DND-41 (cell line): ENCODE measurements around the gene CLCN6.

ENCODE experiments used
- EZH2 ChIP-seq: IDR thresholded peaks from 3 replicates; pipeline ENCODE4 v1.6.1; 2012; ENCODE audit warnings: borderline replicate concordance, low read depth, mild to moderate bottlenecking, moderate library complexity, low read length, inconsistent platforms; ENCODE audit not compliant: severe bottlenecking
- TF ChIP-seq, protein P1 (sequence below): IDR thresholded peaks from 2 replicates; pipeline ENCODE4 v1.5.1; 2012; ENCODE audit warnings: borderline replicate concordance, low read length, moderate library complexity, mild to moderate bottlenecking; ENCODE audit not compliant: poor library complexity, severe bottlenecking; ENCODE audit errors: extremely low read depth

DNA sequence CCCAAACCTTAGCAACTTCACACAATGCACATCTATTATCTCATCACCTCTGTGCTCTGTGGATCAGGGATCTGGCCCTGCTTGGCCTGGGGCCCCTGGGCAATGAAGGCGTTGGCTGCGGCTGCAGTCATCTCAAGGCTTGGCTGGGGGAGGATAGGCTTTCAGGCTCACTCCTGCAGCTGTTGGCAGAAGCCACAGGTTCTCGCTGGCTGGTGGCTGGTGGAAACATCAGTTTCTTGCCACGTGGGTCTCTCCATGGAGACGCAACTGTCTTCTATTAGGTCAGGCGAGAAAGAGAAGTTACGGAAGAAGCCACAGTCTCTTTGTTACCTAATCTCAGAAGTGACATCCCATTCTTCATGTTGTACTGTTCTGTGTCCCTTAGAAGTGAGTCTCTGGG lies 45.2 kb downstream of the CLCN6 start:
- TF ChIP-seq, protein P1, sequence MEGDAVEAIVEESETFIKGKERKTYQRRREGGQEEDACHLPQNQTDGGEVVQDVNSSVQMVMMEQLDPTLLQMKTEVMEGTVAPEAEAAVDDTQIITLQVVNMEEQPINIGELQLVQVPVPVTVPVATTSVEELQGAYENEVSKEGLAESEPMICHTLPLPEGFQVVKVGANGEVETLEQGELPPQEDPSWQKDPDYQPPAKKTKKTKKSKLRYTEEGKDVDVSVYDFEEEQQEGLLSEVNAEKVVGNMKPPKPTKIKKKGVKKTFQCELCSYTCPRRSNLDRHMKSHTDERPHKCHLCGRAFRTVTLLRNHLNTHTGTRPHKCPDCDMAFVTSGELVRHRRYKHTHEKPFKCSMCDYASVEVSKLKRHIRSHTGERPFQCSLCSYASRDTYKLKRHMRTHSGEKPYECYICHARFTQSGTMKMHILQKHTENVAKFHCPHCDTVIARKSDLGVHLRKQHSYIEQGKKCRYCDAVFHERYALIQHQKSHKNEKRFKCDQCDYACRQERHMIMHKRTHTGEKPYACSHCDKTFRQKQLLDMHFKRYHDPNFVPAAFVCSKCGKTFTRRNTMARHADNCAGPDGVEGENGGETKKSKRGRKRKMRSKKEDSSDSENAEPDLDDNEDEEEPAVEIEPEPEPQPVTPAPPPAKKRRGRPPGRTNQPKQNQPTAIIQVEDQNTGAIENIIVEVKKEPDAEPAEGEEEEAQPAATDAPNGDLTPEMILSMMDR, result no peak
- TF ChIP-seq EZH2, result no peak
